Spleen (tissue), 11 donors: Measurements from ENCODE around the gene PARP14. TPM values are rescaled to one million over a fixed set of nuclear protein-coding genes. Genes with fewer than 3 reads are reported as not detected.
A peak's percentile ranks its signal among the peaks of the same experiment; 100 is the strongest.

Experiments
- DNase-seq: peaks from one replicate; pipeline ENCODE4 v3.0.0-alpha.2; 2020
- H3K27ac ChIP-seq, 8 donors: fragments of 200-600 bp; sonication (generic) in 7 of 8; 1 replicate in 4 of 8; 2 replicates in 4 of 8; pipeline versions ENCODE4 v1.5.0 to v1.8.0; 2016 to 2021; ENCODE audit warnings: inconsistent platforms in 4 of 8, mild to moderate bottlenecking in 4 of 8, moderate library complexity in 1 of 8
- H3K27me3 ChIP-seq, 7 donors: fragments of 200-600 bp; sonication (generic) in 6 of 7; replicated peaks in 1 of 7; 1 replicate in 4 of 7; 2 replicates in 3 of 7; pipeline versions ENCODE4 v1.5.0 to v1.8.0; 2016 to 2021; ENCODE audit warnings: inconsistent platforms in 3 of 7, mild to moderate bottlenecking in 1 of 7
- H3K36me3 ChIP-seq, 6 donors: fragments of 200-600 bp; sonication (generic) in 5 of 6; 1 replicate in 4 of 6; 2 replicates in 2 of 6; pipeline versions ENCODE4 v1.5.0 to v1.8.0; 2016 to 2021; ENCODE audit warnings: inconsistent platforms in 2 of 6
- H3K4me1 ChIP-seq, 6 donors: fragments of 200-600 bp; sonication (generic) in 5 of 6; 1 replicate in 3 of 6; 2 replicates in 3 of 6; pipeline versions ENCODE4 v1.5.0 to v1.8.0; 2016 to 2021; ENCODE audit warnings: inconsistent platforms in 3 of 6
- H3K4me3 ChIP-seq, 8 donors: fragments of 200-600 bp; sonication (generic) in 7 of 8; 1 replicate in 4 of 8; 2 replicates in 4 of 8; pipeline versions ENCODE4 v1.5.0 to v1.8.0; 2016 to 2021; ENCODE audit warnings: inconsistent platforms in 4 of 8, mild to moderate bottlenecking in 4 of 8, moderate library complexity in 2 of 8
- H3K9me3 ChIP-seq, 8 donors: fragments of 200-600 bp; sonication (generic) in 7 of 8; 1 replicate in 4 of 8; 2 replicates in 4 of 8; pipeline versions ENCODE4 v1.5.0 to v1.8.0; 2016 to 2021; ENCODE audit warnings: inconsistent platforms in 4 of 8
- POLR2A ChIP-seq, 3 donors: fragments of 450-650 bp; IDR thresholded peaks; one replicate each; pipeline ENCODE4 v1.5.1; 2017; ENCODE audit warnings: antibody characterized with exemption in 3 of 3, mild to moderate bottlenecking in 1 of 3
- POLR2AphosphoS5 ChIP-seq, 3 donors: sonication (generic); formaldehyde crosslinking; IDR thresholded peaks; one replicate each; pipeline ENCODE4 v1.5.1; 2017; ENCODE audit warnings: antibody characterized with exemption in 3 of 3
- WGBS, 5 donors: extraction: QIAGEN DNeasy Blood & Tissue Kit in 3 of 5; methylation state at CpG; one replicate each; pipeline versions ENCODE4 v1.1.5 to v1.1.7; 2013 to 2018; 5-methylcytosine and 5-hydroxymethylcytosine counted together
- intact Hi-C: fragments of 100-400 bp; cut with DNase I; formaldehyde crosslinking; loops from one replicate; pipeline ENCODE4 v1.15.0; 2023; ENCODE audit warnings: low total_unique reads
- polyA plus RNA-seq, 3 donors: library from polyadenylated mRNA; stranded (reverse); fragments of 200-250 nt; gene quantifications; one replicate each; pipeline ENCODE4 v1.2.1, GENCODE V29; 2013
- total RNA-seq, 7 donors: library from RNA; depleted of rRNA in 3 of 7; stranded (reverse); fragments of >200 nt in 3 of 7; fragmentation: NEBNext Ultra II Directional in 4 of 7; extraction: Animal tissue kit (Norgen Biotek cat#: 25700) in 4 of 7; gene quantifications; one replicate each; pipeline versions ENCODE4 v1.1.0 to v1.2.1, GENCODE V29; 2016 to 2021
- TF ChIP-seq, protein P1 (sequence below), 11 experiments: fragments of 200-600 bp in 7 of 11; fragments of 450-650 bp in 4 of 11; sonication (generic) in 4 of 11; IDR thresholded peaks in 8 of 11; conservative IDR thresholded peaks in 3 of 11; 1 replicate in 7 of 11; 2 replicates in 4 of 11; pipeline versions ENCODE4 v1.4.0 to v1.8.0; 2016 to 2021; ENCODE audit warnings: antibody characterized with exemption in 11 of 11, inconsistent platforms in 4 of 11, mild to moderate bottlenecking in 1 of 11
- donor health status: healthy with polysubstance abuse.
- donor health status: DM: no; HTN: no; CAD: no; lungs with moderate emphysema.
- donor health status: DM: no; HTN: no; CAD: no.
- donor health status: Bipolar disorder and iron deficiency.
- donor health status: healthy.
- donor health status: DM: no; HTN: no; CAD: no.
- donor health status: DM: yes; HTN: yes; CAD: no.

The PARP14 gene
- total and polyA plus RNA-seq, 10 donors, result 17.4 to 187 (median 153) TPM

- 67 to 88% (median 79%) methylated on average over 3 of the region's 3 CpGs for WGBS, 5 donors
- TF ChIP-seq POLR2A (IDR thresholded peaks at IDR 0.05), result no peak
- peak in 1 of 3 donors; percentile 48 for TF ChIP-seq POLR2AphosphoS5 (IDR thresholded peaks at IDR 0.05)
- peak overlapping the region in 6 of 8 donors; percentile 26 to 63 (median 47) for H3K27ac ChIP-seq
- H3K4me3 ChIP-seq, result no peak overlapping the region
- H3K27me3 ChIP-seq, result no peaks in the 10 kb centered on the region
- intact Hi-C loops, result no loop called here
- no peak for DNase-seq
- H3K9me3 ChIP-seq, result no peaks in the 10 kb centered on the region
- H3K36me3 ChIP-seq, result peaks cover 0 to 94% (median 69%) of the 10 kb centered on the region in 6 donors
- H3K4me1 ChIP-seq, result peaks cover 0 to 31% (median 5%) of the 10 kb centered on the region in 6 donors
These were observed 33.6 kb downstream of the PARP14 start for GRCh38 chr3:122714273-122714672.

GRCh38 chr3:122716667-122717066 lies 36.0 kb downstream of the PARP14 start:
- Histone ChIP-seq H3K4me3 (no peak overlapping the region), H3K4me1 (peaks cover 0 to 35% (median 14%) of the 10 kb centered on the region in 6 donors), H3K36me3 (peaks cover 0 to 100% (median 89%) of the 10 kb centered on the region in 6 donors), H3K27me3 (no peaks in the 10 kb centered on the region), H3K9me3 (no peaks in the 10 kb centered on the region), H3K27ac (peak overlapping the region in 1 of 8 donors; percentile 23)
- intact Hi-C loops, result no loop called here
- DNase-seq, result no peak
- TF ChIP-seq, protein P1, sequence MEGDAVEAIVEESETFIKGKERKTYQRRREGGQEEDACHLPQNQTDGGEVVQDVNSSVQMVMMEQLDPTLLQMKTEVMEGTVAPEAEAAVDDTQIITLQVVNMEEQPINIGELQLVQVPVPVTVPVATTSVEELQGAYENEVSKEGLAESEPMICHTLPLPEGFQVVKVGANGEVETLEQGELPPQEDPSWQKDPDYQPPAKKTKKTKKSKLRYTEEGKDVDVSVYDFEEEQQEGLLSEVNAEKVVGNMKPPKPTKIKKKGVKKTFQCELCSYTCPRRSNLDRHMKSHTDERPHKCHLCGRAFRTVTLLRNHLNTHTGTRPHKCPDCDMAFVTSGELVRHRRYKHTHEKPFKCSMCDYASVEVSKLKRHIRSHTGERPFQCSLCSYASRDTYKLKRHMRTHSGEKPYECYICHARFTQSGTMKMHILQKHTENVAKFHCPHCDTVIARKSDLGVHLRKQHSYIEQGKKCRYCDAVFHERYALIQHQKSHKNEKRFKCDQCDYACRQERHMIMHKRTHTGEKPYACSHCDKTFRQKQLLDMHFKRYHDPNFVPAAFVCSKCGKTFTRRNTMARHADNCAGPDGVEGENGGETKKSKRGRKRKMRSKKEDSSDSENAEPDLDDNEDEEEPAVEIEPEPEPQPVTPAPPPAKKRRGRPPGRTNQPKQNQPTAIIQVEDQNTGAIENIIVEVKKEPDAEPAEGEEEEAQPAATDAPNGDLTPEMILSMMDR (IDR thresholded peaks at IDR 0.05 in 8 of 11, conservative IDR thresholded peaks at IDR 0.05 in 3 of 11), result no peak
- no peak for TF ChIP-seq POLR2A (IDR thresholded peaks at IDR 0.05)
- no peak for TF ChIP-seq POLR2AphosphoS5 (IDR thresholded peaks at IDR 0.05)
- 76 to 93% (median 86%) methylated on average over 4 of the region's 4 CpGs for WGBS, 5 donors

DNA sequence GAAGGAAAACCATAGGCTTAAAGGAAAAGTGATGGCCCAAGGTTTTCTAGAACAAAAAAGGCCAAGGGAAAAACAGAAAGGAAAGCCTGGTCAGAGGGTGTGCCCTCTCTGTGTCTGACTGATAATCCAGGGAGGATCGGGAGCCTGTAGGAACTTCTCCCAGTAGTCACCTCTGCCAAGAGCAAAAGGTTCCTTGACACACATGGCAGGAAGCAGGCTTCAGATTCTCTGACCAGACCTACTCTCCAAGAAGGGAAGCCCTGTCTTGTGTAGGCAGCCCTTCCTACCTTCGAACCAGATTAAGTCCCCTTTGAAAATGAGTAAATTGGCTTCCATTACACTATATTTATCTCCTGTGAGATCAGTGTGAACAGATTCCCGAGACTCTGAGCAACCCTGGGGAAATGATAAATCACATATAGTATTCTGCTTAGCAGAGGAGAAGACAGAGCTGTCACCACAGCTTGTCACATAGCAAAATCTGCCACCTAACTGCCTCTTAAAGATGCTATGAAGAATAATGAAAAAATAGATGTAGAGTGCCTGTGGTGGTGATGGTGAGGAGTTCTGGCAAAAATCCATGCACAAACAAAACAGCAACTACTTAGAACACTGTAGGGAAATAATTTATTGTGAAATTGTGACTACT lies 38.8 kb downstream of the PARP14 start:
- H3K27ac ChIP-seq, result peak overlapping the region in 3 of 8 donors; percentile 11 to 43 (median 27)
- H3K36me3 ChIP-seq, result peaks cover 0 to 100% (median 73%) of the 10 kb centered on the region in 6 donors
- H3K4me1 ChIP-seq, result peaks cover 0 to 42% (median 11%) of the 10 kb centered on the region in 6 donors
- no peak overlapping the region for H3K4me3 ChIP-seq
- H3K27me3 ChIP-seq, result no peaks in the 10 kb centered on the region
- 60 to 79% (median 71%) methylated on average over 3 of the region's 3 CpGs for WGBS, 5 donors
- intact Hi-C loops, result no loop called here
- TF ChIP-seq POLR2A (IDR thresholded peaks at IDR 0.05), result no peak
- TF ChIP-seq, protein P1 (IDR thresholded peaks at IDR 0.05 in 8 of 11, conservative IDR thresholded peaks at IDR 0.05 in 3 of 11), result no peak
- no peak for TF ChIP-seq POLR2AphosphoS5 (IDR thresholded peaks at IDR 0.05)
- H3K9me3 ChIP-seq, result no peaks in the 10 kb centered on the region
- DNase-seq, result no peak

DNA sequence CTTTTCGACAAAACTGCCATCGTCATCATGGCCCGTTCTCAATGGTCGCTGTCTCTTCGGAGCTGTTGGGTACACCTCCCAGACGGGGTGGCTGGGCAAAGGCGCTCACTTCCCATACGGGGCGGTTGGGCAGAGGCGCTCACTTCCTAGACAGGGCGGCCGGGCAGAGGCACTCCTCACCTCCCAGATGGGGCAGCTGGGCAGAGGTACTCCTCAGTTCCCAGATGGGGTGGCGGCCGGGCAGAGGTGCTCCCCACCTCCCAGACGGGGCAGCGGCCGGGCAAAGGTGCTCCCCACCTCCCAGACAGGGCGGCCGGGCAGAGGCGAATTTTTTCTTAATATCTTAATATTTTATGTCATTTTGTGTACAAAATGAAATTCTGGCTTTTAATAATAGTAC lies 44.5 kb downstream of the PARP14 start:
- H3K9me3 ChIP-seq, result peaks cover 0 to 7% (median 2%) of the 10 kb centered on the region in 8 donors
- H3K36me3 ChIP-seq, result peaks cover 2 to 89% (median 39%) of the 10 kb centered on the region in 6 donors
- 91 to 98% (median 97%) methylated on average over 20 of the region's 20 CpGs for WGBS, 5 donors
- H3K27me3 ChIP-seq, result no peaks in the 10 kb centered on the region
- no peak overlapping the region for H3K4me3 ChIP-seq
- H3K4me1 ChIP-seq, result peaks cover 0 to 21% (median 0%) of the 10 kb centered on the region in 6 donors
- H3K27ac ChIP-seq, result no peak overlapping the region
- intact Hi-C loops, result no loop called here
- DNase-seq, result no peak
- TF ChIP-seq, protein P1 (IDR thresholded peaks at IDR 0.05 in 8 of 11, conservative IDR thresholded peaks at IDR 0.05 in 3 of 11), result no peak
- peak in 1 of 3 donors; percentile 36 for TF ChIP-seq POLR2AphosphoS5 (IDR thresholded peaks at IDR 0.05)
- no peak for TF ChIP-seq POLR2A (IDR thresholded peaks at IDR 0.05)
